Measurements from ENCODE around the gene GTF2F2. TPM values are rescaled to one million over a fixed set of nuclear protein-coding genes. Genes with fewer than 3 reads are reported as not detected.
A peak's percentile ranks its signal among the peaks of the same experiment; 100 is the strongest.

GTF2F2 gene, protein sequence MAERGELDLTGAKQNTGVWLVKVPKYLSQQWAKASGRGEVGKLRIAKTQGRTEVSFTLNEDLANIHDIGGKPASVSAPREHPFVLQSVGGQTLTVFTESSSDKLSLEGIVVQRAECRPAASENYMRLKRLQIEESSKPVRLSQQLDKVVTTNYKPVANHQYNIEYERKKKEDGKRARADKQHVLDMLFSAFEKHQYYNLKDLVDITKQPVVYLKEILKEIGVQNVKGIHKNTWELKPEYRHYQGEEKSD
- 10 to 100 TPM; 15.3 to 21.2 TPM for total RNA-seq

DNA sequence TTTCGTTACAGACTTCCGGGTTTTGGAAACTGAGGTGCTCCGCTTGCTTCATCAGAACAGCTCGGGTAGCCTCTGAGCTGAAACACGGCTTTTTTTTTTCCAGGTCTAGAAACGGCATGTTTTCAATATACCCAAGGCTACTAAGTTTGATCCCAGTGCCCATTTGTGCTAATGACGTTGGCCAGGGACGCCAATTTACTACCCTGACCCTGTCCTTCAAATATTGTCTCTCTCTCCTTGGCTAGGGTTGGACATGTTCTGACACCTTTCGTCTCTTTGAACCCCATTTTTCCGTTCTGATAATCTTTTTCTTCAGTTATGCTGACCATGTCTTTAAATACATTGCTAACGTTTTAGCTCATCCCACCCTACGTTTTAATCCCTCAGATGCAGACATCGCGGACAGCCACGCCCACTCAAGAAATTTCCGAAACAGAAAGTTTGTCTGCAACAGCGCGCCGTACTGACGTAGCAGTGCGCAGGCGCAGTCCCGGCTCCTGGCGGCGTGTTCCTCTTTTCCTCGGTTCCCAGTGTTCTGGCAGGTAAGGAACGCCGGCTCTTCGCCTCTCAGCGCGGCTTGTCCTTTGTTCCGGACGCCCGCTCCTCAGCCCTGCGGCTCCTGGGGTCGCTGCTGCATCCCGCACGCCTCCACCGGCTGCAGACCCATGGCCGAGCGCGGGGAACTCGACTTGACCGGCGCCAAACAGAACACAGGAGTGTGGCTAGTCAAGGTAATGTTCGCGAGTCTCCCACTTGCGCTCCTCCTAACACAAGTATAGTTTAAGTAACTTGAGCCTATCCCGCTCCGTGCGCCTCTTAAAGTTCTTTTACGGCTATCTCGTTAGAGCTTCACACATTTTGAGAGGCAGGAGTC lies at the start of gene GTF2F2:
Gene GTF2F2 (plus strand): TSS at position 520 of the 874 bp plus-strand sequence. CDS start 146 bp downstream, at position 666.
- no peaks in the 10 kb centered on the region for H3K9me3 ChIP-seq
- H3K4me1 ChIP-seq (replicated peaks): peaks cover 6% of the 10 kb centered on the region
- intact Hi-C loops (cut with DNase I): no loop called here
- peak; percentile 82 for DNase-seq (ENCODE audit: low spot score)
- no peaks in the 10 kb centered on the region for H3K36me3 ChIP-seq
- 1% methylated on average over 53 of the region's 53 CpGs for WGBS
- peak within 1 kb of the TSS; percentile 61 to 75 for H3K4me3 ChIP-seq
- peak within 1 kb of the TSS; percentile 77 to 78 for H3K27ac ChIP-seq
- H3K27me3 ChIP-seq (replicated peaks; ENCODE audit: insufficient read depth): no peaks in the 10 kb centered on the region
- TF ChIP-seq POLR2A (IDR thresholded peaks at IDR 0.05) (peak; percentile 56), CTCF (IDR thresholded peaks at IDR 0.05) (peak in 3 of 4 experiments; percentile 17 to 22 (median 22)), POLR2AphosphoS5 (IDR thresholded peaks at IDR 0.05) (peak; percentile 95)

DNA sequence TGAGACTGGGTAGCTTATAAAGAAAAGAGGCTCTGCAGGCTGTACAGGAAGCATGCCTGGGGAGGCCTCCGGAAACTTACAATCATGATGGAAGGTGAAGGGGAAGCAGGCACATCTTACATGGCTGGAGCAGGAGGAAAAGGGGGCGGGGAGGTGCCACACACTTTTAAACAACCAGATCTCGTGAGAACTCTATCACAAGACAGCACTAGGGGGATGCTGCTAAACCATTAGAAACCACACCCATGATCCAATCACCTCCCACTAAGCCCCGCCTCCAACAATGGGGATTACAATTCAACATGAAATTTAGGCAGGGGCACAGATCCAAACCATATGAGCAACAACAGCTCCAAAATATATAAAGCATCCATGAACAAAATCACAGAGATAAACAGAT lies 46.5 kb upstream of the GTF2F2 start:
- WGBS: 81% methylated on average over 4 of the region's 4 CpGs
- Histone ChIP-seq H3K9me3 (no peaks in the 10 kb centered on the region), H3K27ac (no peak overlapping the region), H3K4me3 (no peak overlapping the region), H3K4me1 (replicated peaks) (no peaks in the 10 kb centered on the region), H3K27me3 (replicated peaks; ENCODE audit: insufficient read depth) (no peaks in the 10 kb centered on the region), H3K36me3 (no peaks in the 10 kb centered on the region)
- no peak for TF ChIP-seq POLR2AphosphoS5 (IDR thresholded peaks at IDR 0.05)
- TF ChIP-seq CTCF (IDR thresholded peaks at IDR 0.05): no peak
- no peak for TF ChIP-seq POLR2A (IDR thresholded peaks at IDR 0.05)
- intact Hi-C loops (cut with DNase I): no loop called here
- DNase-seq (ENCODE audit: low spot score): no peak

DNA sequence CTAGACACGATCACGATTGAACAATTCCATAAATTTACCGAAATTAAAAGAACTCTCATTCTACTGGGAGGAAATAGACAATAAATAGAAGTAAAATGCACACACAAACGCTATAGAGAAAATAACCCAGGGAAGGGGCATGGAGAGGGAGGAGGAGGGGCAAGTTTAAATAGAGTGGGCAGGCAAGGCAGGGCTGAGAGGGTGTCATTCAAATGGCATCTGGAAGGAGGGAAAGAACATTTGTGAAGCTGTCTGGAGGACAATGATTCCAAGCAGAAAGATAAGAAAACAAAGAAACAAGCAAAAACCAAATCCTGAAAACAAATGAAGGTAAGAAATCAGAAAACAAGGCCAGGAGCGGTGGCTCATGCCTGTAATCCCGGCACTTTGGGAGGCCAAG lies 45.6 kb upstream of the GTF2F2 start:
- Histone ChIP-seq H3K27ac (no peak overlapping the region), H3K4me3 (no peak overlapping the region), H3K27me3 (replicated peaks; ENCODE audit: insufficient read depth) (no peaks in the 10 kb centered on the region), H3K4me1 (replicated peaks) (no peaks in the 10 kb centered on the region), H3K9me3 (no peaks in the 10 kb centered on the region), H3K36me3 (no peaks in the 10 kb centered on the region)
- TF ChIP-seq POLR2A (IDR thresholded peaks at IDR 0.05) (no peak), POLR2AphosphoS5 (IDR thresholded peaks at IDR 0.05) (no peak), CTCF (IDR thresholded peaks at IDR 0.05) (no peak)
- DNase-seq (ENCODE audit: low spot score): no peak
- intact Hi-C loops (cut with DNase I): no loop called here
- 85% methylated on average over 6 of the region's 6 CpGs for WGBS

DNA sequence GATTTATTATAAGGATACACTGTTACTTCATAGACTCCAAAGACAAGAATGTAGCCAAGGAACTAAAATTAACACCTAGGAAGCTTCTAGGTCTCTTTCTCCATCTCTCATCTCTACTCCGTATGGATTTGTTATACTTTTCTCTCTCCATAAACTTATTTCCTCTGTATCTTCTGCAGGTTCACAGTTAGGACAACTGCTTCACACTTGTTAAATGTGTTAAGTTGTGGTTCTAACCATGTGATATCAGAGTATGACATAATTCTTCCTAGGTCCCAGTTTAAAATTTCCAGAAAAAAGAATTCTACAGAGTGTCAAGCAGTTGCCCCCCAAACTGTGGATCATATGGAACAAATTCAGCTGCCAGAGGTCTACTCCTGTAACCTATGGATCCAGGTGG lies 42.3 kb upstream of the GTF2F2 start:
- H3K4me3 ChIP-seq: no peak overlapping the region
- H3K9me3 ChIP-seq: no peaks in the 10 kb centered on the region
- H3K27ac ChIP-seq: no peak overlapping the region
- no peak for DNase-seq (ENCODE audit: low spot score)
- H3K36me3 ChIP-seq: no peaks in the 10 kb centered on the region
- H3K4me1 ChIP-seq (replicated peaks): no peaks in the 10 kb centered on the region
- WGBS: 75% methylated on average over 1 of the region's 1 CpG
- intact Hi-C loops (cut with DNase I): no loop called here
- no peak for TF ChIP-seq POLR2A (IDR thresholded peaks at IDR 0.05)
- no peak for TF ChIP-seq POLR2AphosphoS5 (IDR thresholded peaks at IDR 0.05)
- TF ChIP-seq CTCF (IDR thresholded peaks at IDR 0.05): no peak
- no peaks in the 10 kb centered on the region for H3K27me3 ChIP-seq (replicated peaks; ENCODE audit: insufficient read depth)
